ENCODE measurements around the gene PSAT1.

- TF ChIP-seq CTCF (conservative IDR thresholded peaks at IDR 0.05; ENCODE audit: low read depth in 2 of 2) (no peak), CREB1 (CRISPR knock-in tag; IDR thresholded peaks at IDR 0.05; ENCODE audit: low read depth) (no peak), EZH2 (IDR thresholded peaks at IDR 0.05; ENCODE audit: low read depth, unreplicated experiment) (no peak), REST (IDR thresholded peaks at IDR 0.05; ENCODE audit: unreplicated experiment) (no peak), EZH2phosphoT487 (IDR thresholded peaks at IDR 0.05; ENCODE audit: unreplicated experiment) (no peak), NANOG (IDR thresholded peaks at IDR 0.05; ENCODE audit: borderline replicate concordance) (no peak), POLR2AphosphoS5 (IDR thresholded peaks at IDR 0.05; ENCODE audit: low read depth) (no peak), JUNB (IDR thresholded peaks at IDR 0.05; ENCODE audit: unreplicated experiment) (no peak)
Measured at GRCh38 chr9:78269784-78270183, 27.1 kb upstream of the PSAT1 start.
